Activated CD4-positive, alpha-beta T cell treated with anti-CD3 and anti-CD28 coated beads for 4 hours (primary cell): ENCODE data around the gene OR2B6.

ENCODE experiments used
- DNase-seq, 2 donors: peaks; one replicate each; pipeline ENCODE4 v3.0.0-alpha.2; 2020

OR2B6 gene

DNA sequence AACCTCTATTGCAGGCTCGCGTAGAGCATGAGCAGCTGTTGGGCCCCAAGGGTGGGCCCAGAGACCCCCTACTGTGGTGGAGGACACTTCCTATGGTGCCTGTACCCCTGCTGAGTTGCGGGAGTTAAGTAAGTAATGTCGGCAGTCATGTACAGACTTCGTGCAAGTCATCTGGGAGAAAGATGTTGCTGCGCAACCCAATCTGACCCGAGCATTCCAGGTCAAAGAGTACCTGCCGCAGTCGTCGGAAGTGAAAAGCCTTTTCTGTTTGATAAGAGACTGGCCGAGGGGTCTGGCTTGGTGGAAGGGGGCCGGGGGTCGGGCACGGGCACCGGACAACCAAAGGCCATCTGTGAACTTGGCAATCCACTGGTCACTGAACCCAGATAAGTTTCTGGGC is 44.3 kb downstream of the OR2B6 start:
- DNase-seq: no peak

DNA sequence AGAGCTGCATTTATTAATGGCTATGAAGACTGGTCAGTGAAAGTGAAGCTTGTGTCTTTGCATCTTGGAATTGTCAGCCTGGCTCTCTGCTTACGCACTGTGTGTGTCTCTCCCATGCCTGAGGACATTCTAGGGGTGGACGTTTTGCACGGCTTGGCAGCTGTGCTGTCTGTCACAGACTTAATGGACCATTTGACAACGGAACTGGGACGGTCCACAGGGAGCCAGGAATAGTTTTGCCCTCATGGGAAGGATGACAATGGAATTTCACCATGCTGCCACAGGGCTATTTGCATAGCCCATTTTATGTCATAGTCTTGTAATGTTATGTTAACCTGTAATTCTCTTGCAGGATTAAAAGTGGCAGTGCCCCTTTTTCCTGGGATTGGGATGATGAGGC is 44.7 kb downstream of the OR2B6 start:
- DNase-seq: no peak

DNA sequence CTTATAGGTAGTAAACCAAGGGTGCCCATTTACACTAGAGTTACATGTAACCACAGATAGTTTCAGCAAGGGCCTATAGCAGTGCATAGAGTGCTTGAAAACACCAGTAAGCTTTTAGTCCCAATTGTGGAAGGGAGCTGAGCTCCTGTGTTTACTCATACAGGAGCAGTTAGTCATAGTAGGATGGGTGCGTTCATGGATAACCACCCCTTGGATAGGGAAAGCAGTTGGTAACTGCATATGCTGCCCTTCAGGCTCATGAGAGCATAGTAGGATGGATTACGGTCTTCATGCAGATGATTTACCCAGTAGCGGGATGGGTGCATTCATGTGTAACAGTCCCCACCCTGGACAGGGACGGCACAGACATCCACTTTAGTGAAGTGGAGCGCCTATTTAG is 45.1 kb downstream of the OR2B6 start:
- DNase-seq: no peak

DNA sequence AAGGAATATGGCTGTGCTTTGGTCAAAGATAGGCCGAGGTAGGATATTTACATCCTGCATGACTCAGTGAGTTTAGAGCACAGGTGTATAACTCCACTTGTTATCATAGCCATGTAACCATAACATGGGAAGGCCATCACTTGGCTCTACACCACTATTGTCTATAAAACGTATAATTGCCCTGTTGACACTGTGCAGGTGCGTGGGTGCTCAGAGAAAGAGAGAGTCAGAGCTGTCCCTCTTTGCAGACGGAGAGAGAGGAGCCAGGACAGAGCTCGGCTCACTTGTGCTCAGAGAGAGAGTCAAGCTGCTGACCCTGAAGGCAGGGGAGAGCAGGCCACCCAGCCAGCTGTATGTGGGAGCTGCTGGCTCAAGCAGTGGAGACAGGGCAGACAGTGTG is 46.0 kb downstream of the OR2B6 start:
- no peak for DNase-seq

DNA sequence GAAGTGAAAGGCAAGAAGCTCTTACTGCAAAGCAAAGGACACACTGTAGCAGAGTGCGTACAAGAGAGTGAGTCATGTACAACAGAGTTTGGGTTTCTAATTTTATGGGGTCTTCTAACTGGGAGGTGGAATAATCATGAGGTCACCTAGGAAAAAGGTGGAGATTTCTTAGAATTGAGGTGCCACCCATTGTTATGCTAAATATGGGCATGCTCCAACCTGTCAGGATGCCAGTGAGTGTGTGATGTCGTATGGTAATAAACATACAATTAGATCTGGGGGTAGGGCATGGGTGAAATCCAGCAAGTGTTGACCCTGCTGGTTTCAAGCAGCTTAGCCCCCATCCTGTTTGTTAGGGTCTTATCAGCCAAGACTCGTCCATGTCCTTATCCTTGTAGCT is 46.6 kb downstream of the OR2B6 start:
- DNase-seq: no peak

DNA sequence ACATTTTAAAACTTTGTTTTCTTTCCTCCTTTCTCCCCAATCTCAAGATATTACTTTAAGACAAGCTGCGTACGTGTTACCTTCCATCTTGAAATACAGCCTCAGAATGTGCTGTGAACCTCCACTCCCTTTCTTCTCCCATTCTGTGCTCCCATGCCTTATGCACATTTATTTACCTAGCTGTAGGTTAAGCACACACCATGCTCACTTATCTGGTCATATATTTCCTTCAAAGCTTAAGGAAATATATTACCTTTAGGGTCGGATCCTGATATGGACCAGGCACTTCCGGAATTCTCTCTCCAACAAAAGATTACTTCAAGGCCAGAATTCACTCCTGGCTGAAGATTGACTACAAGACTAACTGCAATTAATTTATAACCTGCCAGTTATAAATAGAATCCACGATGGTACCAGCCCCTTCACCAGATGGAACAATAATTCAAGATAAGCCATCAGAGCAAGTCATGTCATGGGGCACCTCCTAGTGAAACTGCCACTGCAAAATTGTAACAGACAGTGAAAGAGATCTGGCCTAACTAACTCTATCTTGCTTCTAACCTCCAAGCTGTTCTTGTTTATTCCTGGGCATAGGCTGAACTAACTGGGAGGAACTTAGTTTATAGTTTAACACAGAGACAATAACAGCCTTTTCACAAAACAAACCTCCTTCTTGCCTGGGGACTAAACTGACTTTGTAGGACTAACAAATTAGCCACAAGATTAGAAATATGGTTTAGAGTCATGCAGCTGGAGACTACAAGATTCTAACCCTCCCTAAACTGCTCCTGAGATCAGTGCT is 47.5 kb downstream of the OR2B6 start:
- no peak for DNase-seq

DNA sequence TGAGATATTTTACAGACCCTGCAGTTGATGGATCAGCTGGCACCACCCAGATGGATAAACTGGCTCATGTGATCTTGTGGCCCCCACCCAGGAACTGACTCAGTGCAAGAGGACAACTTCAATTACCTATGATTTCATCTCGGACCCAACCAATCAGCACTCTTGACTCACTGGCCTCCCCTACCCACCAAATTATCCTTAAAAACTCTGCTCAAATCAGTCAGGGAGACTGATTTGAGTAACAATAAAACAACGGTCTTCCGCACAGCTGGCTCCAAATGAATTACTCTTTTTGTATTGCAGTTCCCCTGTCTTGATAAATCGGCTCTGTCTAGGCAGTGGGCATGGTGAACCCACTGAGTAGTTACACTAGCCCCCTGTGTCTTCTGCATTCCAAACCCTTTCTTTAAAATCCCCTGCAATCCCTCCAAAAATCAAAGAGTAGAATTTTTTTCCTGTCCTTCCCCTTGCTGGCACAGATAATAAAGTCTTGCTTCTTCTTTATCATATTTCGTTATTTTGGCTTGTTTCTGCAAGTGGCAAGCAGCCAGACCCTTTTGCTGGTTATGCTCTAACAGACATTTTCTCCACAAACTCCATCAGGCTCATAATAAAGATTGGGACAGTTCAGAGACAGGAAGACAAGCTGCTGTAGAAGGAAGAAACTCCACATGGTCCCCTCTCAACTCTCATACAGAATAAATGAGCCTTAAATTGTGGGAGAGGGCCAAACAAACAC is 48.3 kb downstream of the OR2B6 start:
- DNase-seq: no peak

DNA sequence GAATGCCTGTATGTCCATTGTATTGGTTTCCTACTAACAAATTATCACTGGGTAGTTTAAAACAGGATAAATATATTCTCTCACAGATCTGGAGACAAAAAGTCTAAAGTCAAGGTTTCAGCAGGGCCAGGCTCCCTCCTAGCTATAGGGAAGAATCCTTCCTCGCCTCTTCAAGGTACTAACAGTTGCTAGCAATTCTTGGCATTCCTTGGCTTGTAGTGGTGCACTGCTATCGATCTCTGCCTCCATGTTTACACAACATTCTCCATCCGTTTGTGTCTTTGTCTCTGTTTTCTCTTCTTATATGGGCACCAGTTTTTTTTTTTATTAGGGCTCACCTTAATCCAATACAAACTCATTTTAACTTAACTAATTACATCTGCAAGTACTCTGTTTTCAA is 48.9 kb downstream of the OR2B6 start:
- DNase-seq: no peak
